IPS-18c (cell line): ENCODE data around the gene UCHL5.
"Not testable (repeated sequence)": the region's sequence is repeated elsewhere in the genome, so short reads cannot be mapped to it uniquely, and the experiment has no call there.

Source experiments
- H3K4me3 ChIP-seq: 2 replicates; pipeline ENCODE4 v1.7.0; 2013; ENCODE audit warnings: low read depth, mild to moderate bottlenecking, low read length, moderate library complexity; ENCODE audit not compliant: insufficient read depth
- H3K9me3 ChIP-seq: one replicate; pipeline ENCODE4 v1.6.1; 2013; ENCODE audit warnings: mild to moderate bottlenecking, low read length, moderate library complexity; ENCODE audit not compliant: control insufficient read depth, insufficient read depth

The UCHL5 gene

GRCh38 chr1:193069748-193070385 lies 10.7 kb upstream of the UCHL5 start:
- Histone ChIP-seq H3K9me3 (no peaks in the 10 kb centered on the region), H3K4me3 (no peak overlapping the region)

- no peak overlapping the region for H3K4me3 ChIP-seq
- no peaks in the 10 kb centered on the region for H3K9me3 ChIP-seq
Observed at GRCh38 chr1:193068013-193068412, 8.9 kb upstream of the UCHL5 start.

- no peaks in the 10 kb centered on the region for H3K9me3 ChIP-seq
- no peak overlapping the region for H3K4me3 ChIP-seq
Observed at GRCh38 chr1:193066606-193067005, 7.4 kb upstream of the UCHL5 start.

GRCh38 chr1:193065954-193066353 lies 6.8 kb upstream of the UCHL5 start:
- Histone ChIP-seq H3K4me3 (no peak overlapping the region), H3K9me3 (no peaks in the 10 kb centered on the region)

- Histone ChIP-seq H3K9me3 (no peaks in the 10 kb centered on the region), H3K4me3 (no peak overlapping the region)
Observed at GRCh38 chr1:193062698-193063463, 3.7 kb upstream of the UCHL5 start.

GRCh38 chr1:193060938-193061337 lies 1.8 kb upstream of the UCHL5 start:
- no peaks in the 10 kb centered on the region for H3K9me3 ChIP-seq
- peak overlapping the region; percentile 96 for H3K4me3 ChIP-seq

GRCh38 chr1:193060406-193060805 lies 1.2 kb upstream of the UCHL5 start:
- H3K9me3 ChIP-seq = no peaks in the 10 kb centered on the region

GRCh38 chr1:193060115-193060403 lies 899 bp upstream of the UCHL5 start:
- peak overlapping the region; percentile 96 for H3K4me3 ChIP-seq
- no peaks in the 10 kb centered on the region for H3K9me3 ChIP-seq

More at GRCh38 chr1:193060406-193060805, 1.2 kb upstream of the UCHL5 start:
- peak overlapping the region; percentile 96 for H3K4me3 ChIP-seq

- Histone ChIP-seq H3K4me3 (peak overlapping the region; percentile 96), H3K9me3 (no peaks in the 10 kb centered on the region)
Observed at GRCh38 chr1:193058529-193059281, 455 bp downstream of the UCHL5 start.

- Histone ChIP-seq H3K4me3 (no peak overlapping the region), H3K9me3 (no peaks in the 10 kb centered on the region)
Observed at GRCh38 chr1:193054169-193054675, 4.9 kb downstream of the UCHL5 start.

GRCh38 chr1:193048913-193049312 lies 10.2 kb downstream of the UCHL5 start:
- H3K4me3 ChIP-seq, H3K9me3 ChIP-seq: not testable (repeated sequence)

GRCh38 chr1:193042766-193043691 lies 16.1 kb downstream of the UCHL5 start:
- no peaks in the 10 kb centered on the region for H3K9me3 ChIP-seq
- no peak overlapping the region for H3K4me3 ChIP-seq

- no peaks in the 10 kb centered on the region for H3K9me3 ChIP-seq
- no peak overlapping the region for H3K4me3 ChIP-seq
Observed at GRCh38 chr1:193040011-193040410, 19.1 kb downstream of the UCHL5 start.

- no peaks in the 10 kb centered on the region for H3K9me3 ChIP-seq
- H3K4me3 ChIP-seq = no peak overlapping the region
Observed at GRCh38 chr1:193036337-193037047, 22.7 kb downstream of the UCHL5 start.

GRCh38 chr1:193033610-193034009 lies 25.6 kb downstream of the UCHL5 start:
- no peaks in the 10 kb centered on the region for H3K9me3 ChIP-seq
- H3K4me3 ChIP-seq = no peak overlapping the region

GRCh38 chr1:193032643-193033427 lies 26.3 kb downstream of the UCHL5 start:
- H3K9me3 ChIP-seq, H3K4me3 ChIP-seq: not testable (repeated sequence)
